Measurements from ENCODE around the gene CARNS1. TPM values are rescaled to one million over a fixed set of nuclear protein-coding genes. Genes with fewer than 3 reads are reported as not detected.
"Not testable (repeated sequence)": the region's sequence is repeated elsewhere in the genome, so short reads cannot be mapped to it uniquely, and the experiment has no call there.

The CARNS1 gene
- total and polyA plus RNA-seq, 2 of the 8 experiments (the other 6 are each of a cell fraction or from before 2014, with no cell fraction given): 0.82 to 1.1 TPM

DNA sequence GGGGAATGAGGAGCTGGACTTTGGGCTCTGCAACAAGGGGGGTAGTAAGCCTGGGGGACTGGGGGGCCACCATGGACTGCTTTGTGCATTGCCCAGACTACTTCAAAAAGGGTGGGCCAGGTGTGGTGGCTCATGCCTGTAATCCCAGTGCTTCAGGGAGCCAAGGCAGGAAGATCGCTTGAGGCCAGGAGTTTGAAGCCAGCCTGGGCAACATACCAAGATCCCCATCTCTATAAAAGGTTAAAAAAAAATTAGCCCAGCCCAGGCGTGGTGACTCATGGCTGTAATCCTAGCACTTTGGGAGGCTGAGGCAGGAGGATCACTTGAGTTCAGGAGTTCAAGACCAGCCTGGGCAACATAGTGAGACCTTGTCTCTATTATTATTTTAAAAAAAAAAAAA is 50.1 kb downstream of the CARNS1 start:
- not testable (repeated sequence) for H2AFZ ChIP-seq (ENCODE audit: low read length); H4K8ac ChIP-seq (ENCODE audit: extremely low read depth, insufficient read depth, low read length); H4K91ac ChIP-seq (replicated peaks; ENCODE audit: insufficient read length, low read length); H3K23me2 ChIP-seq (ENCODE audit: low read depth, low read length); H3K14ac ChIP-seq (ENCODE audit: insufficient read length); H3K18ac ChIP-seq (ENCODE audit: extremely low read depth, low read length); H2BK20ac ChIP-seq (ENCODE audit: low read length); H3K27ac ChIP-seq (ENCODE audit: low read depth, low read length); H3K79me1 ChIP-seq (ENCODE audit: low read depth, low read length); H4K5ac ChIP-seq (ENCODE audit: insufficient read length, low read depth, low read length); H3K23ac ChIP-seq (ENCODE audit: insufficient read length); H2BK15ac ChIP-seq (ENCODE audit: low read length); H2BK12ac ChIP-seq (ENCODE audit: low read depth, low read length); H3K27me3 ChIP-seq (replicated peaks in 1 of 4; ENCODE audit: control insufficient read depth in 3 of 4, extremely low read depth in 1 of 4, insufficient read depth in 3 of 4, low read length in 3 of 4); H3K79me2 ChIP-seq (ENCODE audit: control insufficient read depth in 1 of 2, insufficient read depth in 2 of 2, low read length in 2 of 2); H3K4ac ChIP-seq (replicated peaks; ENCODE audit: insufficient read length, low read depth, low read length); H3K9me3 ChIP-seq (ENCODE audit: insufficient read depth in 2 of 2, low read depth in 1 of 2, low read length in 1 of 2); H4K20me1 ChIP-seq (replicated peaks in 1 of 2; ENCODE audit: control insufficient read depth in 1 of 2, insufficient read depth in 2 of 2, low read length in 2 of 2); FAIRE-seq; H3K36me3 ChIP-seq (ENCODE audit: control insufficient read depth in 2 of 4, insufficient read depth in 4 of 4, low read length in 3 of 4); H2BK120ac ChIP-seq (replicated peaks; ENCODE audit: low read depth, low read length); DNase-seq (ENCODE audit: low read depth in 1 of 2, low spot score in 2 of 2); H3K56ac ChIP-seq (replicated peaks; ENCODE audit: insufficient read length, low read depth, low read length); H2AK5ac ChIP-seq (ENCODE audit: low read depth, low read length)
- peaks cover 2 to 14% (median 6%) of the 10 kb centered on the region in 4 experiments; a peak in 6 of 7 replicates for H3K4me1 ChIP-seq (replicated peaks in 1 of 4; ENCODE audit: control insufficient read depth in 3 of 4, insufficient read depth in 4 of 4, low read length in 3 of 4)
- H2BK5ac ChIP-seq (ENCODE audit: low read depth, low read length): peak overlapping the region; percentile 93
- WGBS, 2 experiments (ENCODE audit: extremely low coverage in 1 of 2, insufficient coverage in 1 of 2, insufficient read length in 1 of 2, insufficient replicate concordance in 2 of 2, low coverage in 1 of 2, low lambda C conversion rate in 2 of 2, missing lambda C conversion rate in 1 of 2): 83% methylated on average over 2 of the region's 2 CpGs; no CpG with 5 or more reads in 1 of the 2 experiments
- peak overlapping the region; percentile 70 to 82 for H3K4me2 ChIP-seq (ENCODE audit: insufficient read depth in 1 of 2, low read depth in 2 of 2, low read length in 2 of 2)
- H3K4me3 ChIP-seq (ENCODE audit: extremely low read depth in 1 of 4, insufficient read depth in 2 of 4, low read depth in 3 of 4, low read length in 4 of 4): peak overlapping the region; percentile 76 to 92 (median 85); a peak in 7 of 8 replicates
- POLR2A ChIA-PET (ENCODE audit: partially characterized antibody): interaction anchor here (0.6 to 1.9 kb wide), 18 partner anchors 9 to 74 kb away, joined by 3 to 15 read pairs (median 4); partner anchors contain the start of genes AIP, CDK2AP2, GPR152 and PPP1CA
- CTCF ChIA-PET (ENCODE audit: partially characterized antibody): interaction anchor here (0.6 to 1.6 kb wide), 7 partner anchors 27 to 892 kb away, joined by 3 to 6 read pairs (median 3); partner anchors contain the start of gene PPP1CA
- peak overlapping the region in 1 of 4 experiments; percentile 69; a peak in 2 of 7 replicates for H3K9ac ChIP-seq (replicated peaks in 1 of 4; ENCODE audit: extremely low read depth in 1 of 4, low read depth in 3 of 4, low read length in 3 of 4)
